CMK (cell line): ENCODE measurements around the gene VWC2.
A peak's percentile ranks its signal among the peaks of the same experiment; 100 is the strongest.

Experiments
- DNase-seq: peaks from one replicate; pipeline ENCODE4 v3.0.0-alpha.2; 2010; ENCODE audit warnings: low read depth

VWC2 gene

GRCh38 chr7:49783446-49783845 is 10.0 kb downstream of the VWC2 start:
- no peak for DNase-seq

DNA sequence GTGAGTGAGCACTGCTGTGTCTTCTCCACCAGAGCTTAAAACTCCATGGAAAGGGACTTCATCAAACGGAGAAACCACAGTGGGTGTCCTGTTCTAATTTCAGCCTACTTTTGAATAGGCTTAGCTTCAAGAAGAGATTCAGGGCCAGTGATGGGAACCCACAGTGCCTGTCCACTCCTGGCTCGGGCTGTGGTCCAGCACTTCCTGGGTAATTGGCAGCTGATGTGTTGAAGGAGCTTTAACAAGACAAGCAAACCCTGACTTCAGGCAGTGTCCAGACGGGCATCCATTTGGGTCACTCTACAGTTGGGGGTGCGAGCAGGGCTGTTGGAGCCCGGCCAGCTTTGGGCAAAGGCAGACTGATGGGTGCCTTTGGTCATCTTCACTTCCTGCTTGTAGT is 14.5 kb downstream of the VWC2 start:
- no peak for DNase-seq

DNA sequence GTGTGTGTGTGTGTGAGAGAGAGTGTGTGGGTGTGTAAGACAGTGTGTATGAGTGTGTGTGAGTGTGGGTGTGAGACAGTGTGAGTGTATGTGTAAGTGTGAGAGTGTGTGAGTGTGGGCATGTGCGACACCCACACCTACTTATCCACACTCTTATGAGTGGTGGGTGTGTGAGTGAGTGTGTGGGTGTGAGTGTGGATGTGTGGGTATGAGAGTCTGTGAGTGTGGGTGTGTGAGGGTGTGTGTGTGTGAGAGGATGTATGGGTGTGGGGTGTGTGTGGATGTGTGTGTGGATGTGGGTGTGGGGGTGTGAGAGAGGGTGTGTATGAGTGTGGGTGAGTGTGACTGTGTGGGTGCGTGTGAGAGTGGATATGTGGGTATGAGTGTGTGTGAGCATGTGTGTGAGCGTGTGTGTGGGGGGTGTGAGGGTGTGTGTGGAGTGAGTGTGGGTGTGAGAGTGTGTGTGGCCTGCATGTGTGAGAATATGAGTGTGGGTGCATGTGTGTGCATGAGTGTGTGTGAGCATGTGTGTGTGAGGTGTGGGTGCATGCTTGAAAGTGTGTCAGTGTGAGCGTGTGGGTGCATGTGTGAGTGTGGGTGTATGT is 15.1 kb downstream of the VWC2 start:
- no peak for DNase-seq

- no peak for DNase-seq
These were observed 16.3 kb downstream of the VWC2 start for GRCh38 chr7:49789736-49790135.

DNA sequence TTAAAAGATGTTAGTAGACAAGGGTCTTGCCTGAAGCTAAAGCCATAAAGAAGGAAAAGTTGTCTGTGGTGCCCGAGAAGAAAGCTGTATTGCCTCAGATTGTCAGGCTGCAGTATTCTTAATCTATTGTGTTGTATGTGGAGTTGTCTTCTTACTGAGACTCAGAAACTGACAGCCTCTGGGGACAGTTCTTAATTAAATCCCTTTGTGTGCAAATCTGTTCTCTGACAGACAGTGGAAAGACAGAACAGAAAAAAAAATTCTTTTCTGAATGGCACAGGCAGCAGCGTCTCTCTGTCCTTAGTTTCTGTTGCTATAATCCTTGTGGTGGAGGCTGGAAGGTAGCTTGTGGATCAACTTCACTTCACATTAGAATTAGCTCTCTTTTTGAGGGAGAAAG is 16.8 kb downstream of the VWC2 start:
- no peak for DNase-seq

- DNase-seq = peak; percentile 9
These were observed 17.8 kb downstream of the VWC2 start for GRCh38 chr7:49791088-49791741.

DNA sequence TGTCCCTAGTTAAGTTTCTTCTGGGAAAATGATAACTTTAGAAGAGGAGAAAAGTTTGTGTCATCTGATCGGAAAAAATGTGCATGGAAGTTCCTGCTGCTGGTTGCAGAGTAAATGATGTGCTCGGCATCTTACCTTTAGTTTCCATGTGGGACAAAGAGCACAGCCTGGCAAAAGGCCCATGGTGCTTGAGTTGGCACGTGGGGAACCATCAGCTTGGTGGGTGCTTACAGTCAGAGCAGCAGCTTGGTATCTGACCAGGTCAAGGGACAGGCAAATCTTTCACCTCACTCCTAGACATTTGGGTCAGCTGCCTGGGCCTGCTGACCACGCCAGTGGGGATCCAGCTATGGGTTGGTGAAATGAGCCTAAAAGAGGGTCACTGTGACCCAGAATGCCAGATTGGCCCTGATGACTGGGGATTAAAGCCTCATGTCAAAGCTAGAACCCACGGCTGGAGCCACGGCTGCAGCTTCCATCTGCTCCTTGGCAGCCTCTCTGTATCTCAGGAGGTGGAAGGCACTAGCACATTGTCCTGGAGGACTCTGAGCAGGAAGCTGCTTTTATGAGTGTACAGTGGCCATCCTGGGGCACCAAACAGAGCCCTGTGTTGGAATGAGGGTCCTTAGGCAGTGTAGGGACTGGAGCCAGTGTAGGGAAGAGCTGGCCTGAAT is 24.7 kb downstream of the VWC2 start:
- DNase-seq = no peak

- no peak for DNase-seq
These were observed 26.6 kb downstream of the VWC2 start for GRCh38 chr7:49800031-49800430.

GRCh38 chr7:49802600-49802999 is 29.2 kb downstream of the VWC2 start:
- DNase-seq = no peak

DNA sequence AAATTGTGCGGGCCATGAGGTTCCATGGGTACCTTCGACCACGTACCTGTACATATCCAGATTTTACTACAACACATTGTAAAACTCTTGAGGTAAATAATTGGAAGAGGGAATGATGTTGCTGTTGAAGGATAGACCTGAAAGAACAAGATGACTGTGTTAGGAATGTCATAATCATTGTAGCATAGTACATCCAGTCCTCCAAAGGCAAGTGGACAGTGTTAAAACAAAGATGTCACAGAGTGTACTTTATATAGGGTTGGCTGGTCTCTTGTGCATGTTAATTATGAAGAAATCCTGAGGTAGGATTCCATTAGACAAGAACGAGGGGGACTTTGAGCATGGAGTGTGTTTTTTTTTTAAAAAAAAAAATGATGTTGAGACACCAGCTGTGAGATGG is 30.4 kb downstream of the VWC2 start:
- no peak for DNase-seq

- DNase-seq = no peak
These were observed 32.1 kb downstream of the VWC2 start for GRCh38 chr7:49805371-49806007.

GRCh38 chr7:49812534-49812933 is 39.1 kb downstream of the VWC2 start:
- no peak for DNase-seq

- DNase-seq = no peak
These were observed 43.8 kb downstream of the VWC2 start for GRCh38 chr7:49817279-49817678.

DNA sequence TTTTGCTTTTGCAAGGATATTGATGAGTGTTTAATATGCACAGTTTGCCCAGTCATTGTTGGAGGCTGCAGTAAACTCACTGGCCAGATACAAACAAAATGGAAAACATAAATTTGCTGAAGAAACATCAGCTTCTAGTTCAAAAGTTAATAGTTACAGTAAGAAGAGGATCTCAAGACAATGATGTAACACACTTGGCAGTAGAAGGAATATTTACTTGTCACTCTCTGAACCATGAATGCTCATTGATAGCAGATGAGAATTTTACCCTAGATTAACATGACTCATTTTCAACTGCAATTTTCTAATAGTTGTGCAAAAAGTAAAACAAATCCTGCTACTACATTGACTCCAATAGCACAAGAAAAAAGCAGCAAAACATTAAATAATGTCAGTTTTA is 47.7 kb downstream of the VWC2 start:
- DNase-seq = no peak

GRCh38 chr7:49822856-49823255 is 49.4 kb downstream of the VWC2 start:
- DNase-seq = no peak

- no peak for DNase-seq
These were observed 50.1 kb downstream of the VWC2 start for GRCh38 chr7:49823566-49823965.

DNA sequence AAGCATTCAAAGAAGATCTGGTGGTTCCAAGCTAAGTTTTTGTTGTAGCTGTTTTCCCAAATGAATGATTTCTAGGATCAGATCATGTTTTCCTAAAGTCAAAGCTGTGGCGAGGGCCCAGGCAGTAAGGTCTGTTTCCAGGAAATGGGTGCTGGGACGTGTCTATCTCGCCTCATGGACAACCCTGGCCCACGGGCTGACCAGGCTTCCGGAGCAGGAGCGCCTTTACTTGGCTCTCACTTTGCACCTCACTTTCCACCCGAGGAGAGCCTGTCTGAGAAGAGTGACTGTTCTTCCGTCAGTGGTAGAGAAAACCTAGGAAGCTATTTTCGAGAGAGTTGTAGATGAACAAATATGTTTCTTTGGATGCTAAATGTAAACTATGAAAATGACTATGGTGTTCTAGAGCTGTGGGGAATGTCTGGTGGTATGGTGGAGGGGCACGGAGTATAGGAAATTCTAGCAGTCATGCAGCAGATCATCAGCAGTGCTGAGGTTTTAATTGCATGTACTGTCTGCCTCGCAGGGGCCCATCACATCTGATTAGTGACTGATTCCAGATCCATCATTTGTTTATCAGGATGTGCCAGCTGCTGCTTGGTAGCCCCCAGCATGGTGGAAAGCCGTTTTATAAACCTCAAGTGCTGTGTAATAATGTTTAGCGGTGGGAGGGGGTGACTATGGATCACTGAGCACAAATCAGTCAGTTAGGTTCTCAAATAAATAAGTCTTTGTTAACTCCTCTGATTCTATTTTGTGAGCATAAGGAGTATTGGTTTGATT is 66.6 kb downstream of the VWC2 start:
- DNase-seq = no peak

DNA sequence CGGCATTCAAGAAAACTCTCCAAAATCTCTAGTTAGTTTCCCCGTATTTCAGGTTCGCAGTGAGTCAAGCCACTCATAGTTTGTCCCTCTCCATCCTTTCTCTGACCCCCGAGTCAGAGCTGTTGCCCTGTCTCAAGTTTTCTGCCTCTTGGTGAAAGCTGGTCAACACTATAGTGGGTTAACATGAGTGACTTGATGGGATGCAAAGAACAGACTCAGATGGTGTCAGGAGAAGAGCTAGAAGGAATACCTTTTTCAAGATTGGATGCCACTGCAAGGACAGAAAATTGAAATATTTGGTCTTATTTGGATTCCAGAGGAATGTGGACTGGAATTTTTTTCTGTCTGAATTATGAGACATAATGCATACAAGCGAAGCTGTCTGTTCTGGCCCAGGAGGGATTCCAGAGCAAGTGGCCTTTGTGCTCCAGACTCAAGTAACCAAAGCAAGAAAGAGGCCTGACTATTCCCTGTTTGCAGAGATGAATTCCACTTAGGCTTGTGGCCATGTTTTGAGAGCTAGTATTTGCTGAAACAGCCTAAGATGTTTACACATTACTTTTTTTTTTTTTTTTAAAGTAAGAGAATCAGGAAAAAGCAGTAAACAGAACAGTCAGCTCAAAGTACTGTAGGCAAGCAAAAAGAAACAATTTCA is 67.4 kb downstream of the VWC2 start:
- DNase-seq = no peak

DNA sequence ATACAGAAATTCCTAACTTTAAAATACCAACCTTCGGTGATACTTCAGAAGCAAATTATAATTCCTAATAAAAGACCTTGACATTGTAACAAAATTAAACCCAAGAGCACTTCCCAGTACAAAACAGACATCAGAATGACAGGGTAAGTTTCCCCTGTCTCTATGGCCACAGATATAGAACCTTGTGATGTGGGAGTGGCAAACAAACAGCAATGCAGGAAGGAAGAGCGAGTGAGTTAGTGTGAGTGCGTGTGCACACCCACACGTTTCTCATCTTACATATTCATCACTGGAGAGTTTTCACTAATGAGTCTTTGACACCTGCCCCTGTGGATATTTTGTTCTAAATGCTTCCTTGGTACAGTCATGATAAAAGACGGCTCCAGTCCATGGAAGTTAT is 72.2 kb downstream of the VWC2 start:
- DNase-seq = no peak

GRCh38 chr7:49848211-49848841 is 74.9 kb downstream of the VWC2 start:
- no peak for DNase-seq

DNA sequence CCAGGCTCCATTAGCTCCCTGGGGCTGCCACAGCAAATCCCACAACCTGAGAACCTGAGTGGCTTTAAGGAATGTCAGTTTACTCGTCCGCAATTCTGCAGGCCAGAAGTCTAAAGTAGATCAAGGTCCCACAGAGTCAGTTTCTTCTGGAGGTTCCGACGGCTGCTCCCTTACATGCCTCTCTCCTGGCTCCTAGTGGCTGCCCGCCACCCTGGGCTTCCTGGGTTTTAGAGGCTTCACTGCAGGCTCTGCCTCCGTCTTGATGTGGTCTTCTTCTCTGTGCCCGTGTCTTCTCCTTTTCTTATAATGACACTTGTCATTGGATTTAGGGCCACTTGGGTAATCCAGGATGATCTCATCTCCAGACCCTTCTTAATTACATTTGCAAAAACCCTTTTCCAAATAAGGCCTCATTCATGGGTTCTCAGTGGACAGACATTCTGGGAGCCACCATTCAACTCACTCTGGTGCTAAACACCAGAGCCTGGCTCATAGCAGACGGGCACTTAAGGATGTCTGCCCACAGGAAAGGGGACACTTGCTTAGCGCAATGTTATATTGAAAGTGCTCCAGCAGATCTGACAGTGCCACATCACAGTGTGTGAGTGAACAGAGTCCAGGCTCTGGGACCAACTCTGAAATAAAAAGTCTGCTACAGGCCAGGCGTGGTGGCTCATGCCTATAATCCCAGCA is 77.6 kb downstream of the VWC2 start:
- no peak for DNase-seq
